ENCODE data around the gene AMDHD2.
"Not testable (repeated sequence)": the region's sequence is repeated elsewhere in the genome, so short reads cannot be mapped to it uniquely, and the experiment has no call there.

DNA sequence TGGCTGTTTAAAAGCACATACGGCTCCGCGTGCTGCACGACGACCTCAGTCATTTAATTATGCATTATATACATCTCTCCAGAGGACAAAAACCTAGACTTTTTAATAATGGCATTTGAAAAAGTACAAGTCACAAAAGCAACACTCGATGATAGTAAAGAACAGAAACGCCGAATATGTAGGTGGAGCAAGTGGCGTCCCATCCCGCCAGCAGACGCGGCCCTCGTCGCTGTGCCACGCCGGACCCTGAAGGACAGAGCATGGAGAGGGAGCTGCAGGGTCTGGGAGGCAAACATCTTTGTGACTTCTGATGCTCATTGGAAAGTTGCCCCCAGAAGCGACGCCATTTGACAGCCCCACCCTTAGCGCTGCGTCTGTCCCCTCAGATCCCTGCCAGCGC lies 55.7 kb downstream of the AMDHD2 start:
- TF ChIP-seq FOXM1 (IDR thresholded peaks at IDR 0.05; ENCODE audit: borderline replicate concordance); ARNT (IDR thresholded peaks at IDR 0.05); SUZ12 (IDR thresholded peaks at IDR 0.05); SP1 (IDR thresholded peaks at IDR 0.05); LEF1 (IDR thresholded peaks at IDR 0.05; ENCODE audit: borderline replicate concordance); TARDBP (IDR thresholded peaks at IDR 0.05); BHLHE40 (IDR thresholded peaks at IDR 0.05; ENCODE audit: borderline replicate concordance); FOXK2 (IDR thresholded peaks at IDR 0.05); ELF4 (IDR thresholded peaks at IDR 0.05); ZNF384 (IDR thresholded peaks at IDR 0.05); L3MBTL2 (conservative IDR thresholded peaks at IDR 0.05); FOXA1 (IDR thresholded peaks at IDR 0.05); NFRKB (IDR thresholded peaks at IDR 0.05): not testable (repeated sequence)
- TF ChIP-seq, protein P1, sequence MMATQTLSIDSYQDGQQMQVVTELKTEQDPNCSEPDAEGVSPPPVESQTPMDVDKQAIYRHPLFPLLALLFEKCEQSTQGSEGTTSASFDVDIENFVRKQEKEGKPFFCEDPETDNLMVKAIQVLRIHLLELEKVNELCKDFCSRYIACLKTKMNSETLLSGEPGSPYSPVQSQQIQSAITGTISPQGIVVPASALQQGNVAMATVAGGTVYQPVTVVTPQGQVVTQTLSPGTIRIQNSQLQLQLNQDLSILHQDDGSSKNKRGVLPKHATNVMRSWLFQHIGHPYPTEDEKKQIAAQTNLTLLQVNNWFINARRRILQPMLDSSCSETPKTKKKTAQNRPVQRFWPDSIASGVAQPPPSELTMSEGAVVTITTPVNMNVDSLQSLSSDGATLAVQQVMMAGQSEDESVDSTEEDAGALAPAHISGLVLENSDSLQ (IDR thresholded peaks at IDR 0.05), result not testable (repeated sequence)

Measured in HEK293T (cell line).